Fibroblast of the conjunctiva (primary cell): Measurements from ENCODE around the gene ELN.

ENCODE experiments used
- DNase-seq: peaks from one replicate; pipeline ENCODE4 v3.0.0-alpha.2; 2010; ENCODE audit warnings: low read depth

The ELN gene

GRCh38 chr7:74025146-74025545 is 2.8 kb upstream of the ELN start:
- DNase-seq: no peak

GRCh38 chr7:74025730-74026129 is 2.2 kb upstream of the ELN start:
- DNase-seq: no peak

- DNase-seq: no peak
These were observed 1.5 kb upstream of the ELN start for GRCh38 chr7:74026406-74026902.

GRCh38 chr7:74026903-74027682 is 880 bp upstream of the ELN start:
- no peak for DNase-seq

GRCh38 chr7:74028321-74028838 is 407 bp downstream of the ELN start:
- no peak for DNase-seq

- DNase-seq: no peak
These were observed 1.3 kb downstream of the ELN start for GRCh38 chr7:74029089-74029785.

- DNase-seq: no peak
These were observed 2.0 kb downstream of the ELN start for GRCh38 chr7:74029991-74030415.

GRCh38 chr7:74030861-74031260 is 2.9 kb downstream of the ELN start:
- no peak for DNase-seq

GRCh38 chr7:74031403-74032190 is 3.6 kb downstream of the ELN start:
- no peak for DNase-seq

- no peak for DNase-seq
These were observed 4.2 kb downstream of the ELN start for GRCh38 chr7:74032191-74032490.

GRCh38 chr7:74032624-74033371 is 4.8 kb downstream of the ELN start:
- DNase-seq: no peak

GRCh38 chr7:74033372-74034311 is 5.7 kb downstream of the ELN start:
- DNase-seq: no peak

- DNase-seq: no peak
These were observed 9.6 kb downstream of the ELN start for GRCh38 chr7:74037609-74038008.

- no peak for DNase-seq
These were observed 10.4 kb downstream of the ELN start for GRCh38 chr7:74038194-74038961.

GRCh38 chr7:74039337-74039736 is 11.4 kb downstream of the ELN start:
- DNase-seq: no peak

- DNase-seq: no peak
These were observed 12.3 kb downstream of the ELN start for GRCh38 chr7:74040101-74040790.

- DNase-seq: no peak
These were observed 13.0 kb downstream of the ELN start for GRCh38 chr7:74040791-74041520.

- DNase-seq: no peak
These were observed 15.0 kb downstream of the ELN start for GRCh38 chr7:74042746-74043522.
